Stimulated activated CD4-positive, alpha-beta T cell treated with anti-CD3 and anti-CD28 coated beads, Interleukin-1b, Interleukin-23, amount 100 ng/mL, for 1 hour (primary cell): Measurements from ENCODE around the gene AUTS2.

Source experiments
- DNase-seq, 2 donors: peaks; one replicate each; pipeline ENCODE4 v3.0.0-alpha.2; 2020; ENCODE audit warnings: low read depth in 2 of 2

Gene AUTS2

DNA sequence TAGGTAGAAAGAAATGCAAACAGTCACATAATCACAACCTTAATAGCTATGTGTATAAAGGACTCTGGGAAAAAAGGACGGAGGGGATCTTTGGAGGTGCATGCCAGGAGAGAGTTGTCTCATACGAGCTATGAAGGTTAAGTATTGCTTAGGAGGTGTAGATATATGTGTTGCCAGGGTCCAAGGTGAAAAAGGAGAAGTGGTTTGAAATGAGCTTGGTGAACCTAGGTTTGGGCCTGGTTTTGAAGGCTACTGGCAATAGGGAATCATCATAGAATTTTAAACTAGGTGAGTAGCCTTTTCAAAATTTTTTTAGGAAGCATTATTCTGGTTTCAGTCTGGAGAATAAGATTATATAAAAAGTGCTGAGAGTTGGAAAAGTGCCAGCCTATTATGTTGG lies 336.8 kb downstream of the AUTS2 start:
- no peak for DNase-seq

- no peak for DNase-seq
These were observed 338.8 kb downstream of the AUTS2 start for GRCh38 chr7:69937097-69937496.

- no peak for DNase-seq
These were observed 341.0 kb downstream of the AUTS2 start for GRCh38 chr7:69939317-69939716.

DNA sequence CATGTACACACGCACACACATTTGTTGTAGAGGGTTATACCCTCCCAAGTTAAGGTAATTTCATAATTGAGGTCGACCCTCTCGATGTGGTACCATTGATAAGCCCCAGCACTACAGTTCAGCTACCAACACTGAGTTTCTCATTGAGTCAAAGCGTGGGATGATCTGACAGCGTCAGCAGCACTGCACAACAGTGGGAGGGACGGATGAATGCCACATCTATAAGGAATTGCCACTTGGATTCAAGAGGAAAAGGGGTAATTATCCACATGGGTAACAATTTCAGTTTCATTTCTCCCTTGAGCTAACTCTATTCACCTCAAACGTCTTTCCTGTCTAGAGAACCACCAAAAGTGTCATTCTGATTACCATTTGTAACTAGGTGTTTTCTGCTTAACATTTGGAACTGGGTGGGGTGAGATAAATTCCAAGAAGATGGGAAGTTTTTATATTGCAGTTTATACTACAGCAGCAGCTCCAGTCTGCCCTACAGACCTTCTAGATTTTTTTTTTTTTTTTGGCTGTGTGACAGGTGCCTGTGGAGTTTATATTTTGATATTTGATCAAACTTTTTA lies 342.9 kb downstream of the AUTS2 start:
- DNase-seq: no peak

GRCh38 chr7:69942573-69942972 lies 344.3 kb downstream of the AUTS2 start:
- no peak for DNase-seq

- DNase-seq: no peak
These were observed 348.6 kb downstream of the AUTS2 start for GRCh38 chr7:69946901-69947300.

- DNase-seq: no peak
These were observed 349.7 kb downstream of the AUTS2 start for GRCh38 chr7:69947998-69948397.

DNA sequence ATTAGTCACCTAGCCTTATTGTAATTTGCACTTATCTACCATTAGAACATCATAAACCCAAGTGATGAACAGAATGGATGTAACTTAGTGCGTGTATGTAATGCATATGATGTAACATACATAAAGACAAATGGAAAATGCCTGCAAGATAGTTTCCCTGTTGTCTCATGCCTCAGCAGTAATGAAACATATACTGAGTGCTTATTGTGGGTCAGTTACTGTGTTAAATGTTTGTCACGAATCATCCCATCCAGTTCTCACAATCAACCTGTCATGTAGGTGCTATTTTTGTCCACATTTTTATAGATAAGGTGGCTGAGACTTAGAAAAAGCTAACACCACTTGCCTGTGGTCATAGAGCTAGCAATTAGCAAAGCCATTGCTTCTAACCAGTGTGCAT lies 350.8 kb downstream of the AUTS2 start:
- no peak for DNase-seq

GRCh38 chr7:69951458-69951857 lies 353.2 kb downstream of the AUTS2 start:
- DNase-seq: no peak

DNA sequence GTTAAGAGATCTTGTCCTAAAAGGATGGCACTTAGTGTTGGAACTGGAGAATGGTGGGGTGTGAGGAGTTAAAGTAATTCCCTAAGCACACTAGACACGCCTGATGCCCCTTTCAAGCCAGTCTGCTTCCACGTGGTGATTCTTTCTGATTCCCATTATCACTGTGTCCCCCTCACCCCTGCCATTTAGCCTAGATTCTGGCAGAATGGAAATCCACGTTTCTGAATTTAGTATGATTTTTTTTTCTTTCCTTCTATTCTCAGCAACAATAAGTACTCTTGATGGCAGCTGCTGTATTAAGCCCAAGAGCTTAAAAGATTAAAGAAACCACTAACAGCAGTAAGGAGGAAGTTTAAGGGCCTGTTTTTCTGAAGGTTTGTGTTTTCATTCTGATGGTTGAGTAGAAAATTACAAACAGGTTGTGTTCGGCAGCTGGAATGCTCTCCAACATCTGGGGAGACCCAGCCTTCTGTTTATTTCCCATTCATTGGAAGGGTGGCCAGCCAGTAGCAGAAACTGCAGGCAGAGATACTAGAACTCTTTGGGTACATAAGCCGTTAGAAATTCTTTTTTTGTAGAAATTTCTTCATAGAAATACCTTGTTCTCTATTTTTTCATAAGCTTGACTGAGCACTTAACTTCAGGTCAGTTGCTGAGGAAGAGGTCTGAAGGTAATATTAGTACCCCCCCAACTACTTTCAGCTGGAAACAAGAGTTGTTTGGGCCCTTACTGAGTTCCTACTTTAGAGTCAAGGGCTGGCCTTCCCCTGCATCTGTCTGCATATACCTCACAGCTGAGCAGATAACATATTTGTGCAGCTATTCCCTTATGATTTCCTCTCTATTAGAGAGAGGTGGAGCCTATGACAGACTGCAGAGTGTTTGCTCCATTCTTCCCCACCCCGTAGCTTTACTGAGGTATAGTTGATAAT lies 355.1 kb downstream of the AUTS2 start:
- DNase-seq: no peak

DNA sequence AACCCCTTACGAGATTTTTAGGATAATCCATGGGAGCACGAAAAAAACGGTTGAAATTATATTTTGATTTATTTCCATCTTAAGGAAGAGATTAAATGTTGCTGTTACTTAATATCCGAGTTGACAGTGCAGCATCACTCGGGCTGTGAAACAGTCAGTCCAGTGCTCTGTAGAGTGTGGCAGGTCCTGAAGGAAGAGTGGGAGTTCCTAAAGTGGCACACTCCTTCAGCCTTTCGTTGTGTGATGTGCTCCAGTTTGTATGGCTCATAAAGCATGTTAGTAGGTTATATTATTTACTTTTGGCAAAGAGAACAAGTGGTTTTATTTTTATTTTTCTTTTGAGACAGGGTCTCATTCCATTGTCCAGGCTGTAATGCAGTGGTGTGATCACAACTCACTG lies 358.3 kb downstream of the AUTS2 start:
- DNase-seq: no peak

DNA sequence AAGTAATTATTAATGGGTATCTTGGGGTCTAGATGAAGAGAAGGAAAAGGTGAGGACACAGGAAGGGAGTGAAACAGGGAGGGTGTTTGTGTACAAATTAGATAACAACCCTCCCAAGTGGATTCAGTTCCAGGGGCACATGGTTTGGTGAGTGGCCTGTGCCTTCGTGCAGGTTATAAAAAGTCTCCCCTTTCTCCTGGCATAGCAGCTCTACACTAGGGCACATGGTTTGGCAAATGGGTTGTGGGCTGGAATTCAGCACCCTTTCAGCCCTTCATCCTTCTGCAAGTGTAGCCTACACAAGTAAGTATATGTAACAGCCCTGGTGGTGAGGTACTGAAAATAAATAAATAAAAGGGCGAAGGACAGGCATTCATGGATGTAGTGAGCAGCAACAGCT lies 359.4 kb downstream of the AUTS2 start:
- no peak for DNase-seq

DNA sequence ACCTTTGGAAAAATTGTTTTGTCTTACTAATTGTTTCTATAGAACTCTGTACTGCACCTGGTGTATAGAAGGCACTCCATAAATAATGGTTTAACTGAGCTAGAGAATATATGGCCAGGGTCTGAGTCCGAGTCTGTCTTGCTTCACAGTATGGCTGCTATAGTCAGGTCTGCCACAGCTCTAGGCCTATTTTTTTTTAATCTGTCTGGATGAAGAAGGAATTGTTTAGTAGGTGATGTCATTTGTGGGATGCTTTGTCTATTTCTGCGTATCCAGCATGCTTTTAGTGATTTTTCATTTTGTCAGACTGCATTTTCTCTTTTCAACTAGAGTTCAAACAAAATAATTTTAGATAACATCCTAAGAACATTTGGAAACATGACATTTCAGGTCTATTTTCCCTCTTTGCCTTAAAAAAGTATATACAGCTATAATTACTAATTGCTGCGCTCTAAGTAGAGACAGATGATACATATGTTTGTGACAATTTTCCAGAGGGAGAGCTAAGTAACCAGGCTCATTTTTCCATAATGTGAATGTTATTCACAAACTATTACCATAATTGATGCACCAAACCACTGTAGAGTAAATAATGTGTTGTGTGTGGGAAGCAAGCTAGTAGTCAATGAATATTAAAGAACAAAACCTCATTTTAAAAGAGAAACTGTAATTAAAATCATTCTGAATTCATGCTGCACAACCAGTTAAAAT lies 361.7 kb downstream of the AUTS2 start:
- no peak for DNase-seq

DNA sequence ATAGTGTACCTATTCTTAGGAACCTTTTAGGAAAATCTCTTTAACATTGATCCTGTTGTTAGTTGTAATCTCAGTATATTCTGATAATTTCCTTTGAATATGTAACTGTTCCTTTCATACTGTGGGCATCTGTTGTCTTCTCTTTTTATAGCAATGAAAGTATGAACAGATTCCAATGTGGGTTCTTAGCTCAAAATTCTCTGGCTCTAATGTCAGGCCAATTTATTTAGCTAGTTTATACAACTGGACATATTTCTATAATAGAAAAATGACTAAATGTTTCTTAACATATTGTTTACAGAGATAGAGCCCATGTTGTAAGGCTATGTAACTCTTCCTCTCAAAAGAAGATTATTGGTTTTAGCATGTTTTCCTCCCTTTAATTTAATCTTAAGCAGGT lies 363.2 kb downstream of the AUTS2 start:
- no peak for DNase-seq

DNA sequence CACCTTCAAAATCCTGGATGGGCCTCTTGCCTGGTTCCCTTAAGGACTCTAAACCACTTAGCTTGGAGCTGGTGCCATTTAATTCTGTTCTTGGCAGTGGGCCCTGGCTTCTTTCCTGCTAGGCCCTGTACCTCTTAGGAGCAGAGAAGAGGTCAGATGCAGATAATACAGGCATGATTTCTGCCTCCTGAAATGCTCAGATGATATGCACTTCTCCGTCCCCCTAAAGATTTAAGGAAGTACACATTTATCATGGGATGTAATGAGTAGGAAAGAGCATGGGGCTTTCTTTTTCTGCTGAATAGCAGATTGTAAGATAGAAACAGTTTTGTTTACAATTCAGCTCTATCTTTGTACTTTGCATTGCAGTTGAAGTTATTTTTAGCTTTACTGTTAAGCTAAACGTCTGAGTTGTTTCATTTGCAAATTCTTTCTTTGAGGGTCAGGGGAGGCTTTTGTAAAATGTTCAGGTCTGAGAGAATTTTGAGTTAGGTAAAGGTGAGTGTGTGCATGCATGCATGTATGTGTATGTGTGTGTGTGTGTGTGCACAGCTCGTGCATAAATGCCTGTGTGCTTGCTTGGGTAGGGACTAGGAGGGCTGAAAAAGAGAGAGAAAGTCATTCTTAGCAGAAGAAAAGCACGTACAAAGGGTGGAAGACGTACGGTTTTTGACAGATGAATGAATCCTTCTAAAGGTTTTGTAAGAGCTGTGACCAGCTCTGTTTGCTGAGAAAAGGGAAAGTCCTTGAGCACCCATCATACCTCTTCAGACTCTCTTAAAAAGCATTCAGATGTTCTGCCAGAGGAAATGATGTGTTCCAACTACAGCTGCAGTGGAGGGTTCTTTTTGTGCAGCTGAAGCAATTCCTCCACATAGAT lies 364.2 kb downstream of the AUTS2 start:
- DNase-seq: no peak

GRCh38 chr7:69963393-69963792 lies 365.1 kb downstream of the AUTS2 start:
- DNase-seq: no peak

DNA sequence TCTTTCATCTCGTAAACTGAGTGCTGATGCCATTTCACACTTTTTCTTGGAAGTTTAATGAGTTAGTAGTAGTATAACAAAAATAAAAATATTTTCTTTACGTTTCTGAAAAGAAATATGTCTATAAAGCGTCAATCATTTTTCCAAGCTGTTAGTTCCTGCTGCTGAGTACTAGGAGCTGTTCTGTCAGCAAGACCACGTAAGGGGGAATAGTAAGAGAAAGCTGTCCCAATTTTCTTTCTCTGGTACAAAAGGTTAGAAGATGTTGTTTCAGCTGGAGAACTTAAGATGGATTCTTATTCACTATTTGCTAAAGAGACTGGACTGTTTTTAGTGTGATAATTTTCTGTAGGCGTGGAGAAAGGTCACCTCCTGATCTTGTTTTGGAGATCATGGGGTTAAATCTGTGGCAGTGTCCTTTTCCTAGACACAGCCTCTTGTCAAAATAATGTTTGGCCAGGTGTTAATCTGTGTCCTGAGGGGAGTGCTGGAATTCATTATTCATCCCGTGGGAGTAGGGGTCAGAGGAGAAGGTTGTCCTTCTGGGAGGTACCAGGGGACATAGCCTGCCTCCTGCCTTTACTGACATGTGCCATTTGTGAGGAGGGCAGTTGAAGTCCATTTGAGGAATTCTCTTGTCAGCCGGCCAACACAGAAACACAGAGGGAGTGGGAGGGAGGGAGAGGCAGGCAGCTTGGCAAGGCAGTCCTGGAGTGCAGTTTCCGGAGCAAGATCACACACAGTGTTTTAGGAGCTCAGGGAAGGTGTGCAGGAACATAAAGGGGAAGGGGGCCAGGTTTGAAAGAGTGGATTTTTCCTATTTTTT lies 368.7 kb downstream of the AUTS2 start:
- DNase-seq: no peak

GRCh38 chr7:69967689-69968450 lies 369.6 kb downstream of the AUTS2 start:
- no peak for DNase-seq

- no peak for DNase-seq
These were observed 370.8 kb downstream of the AUTS2 start for GRCh38 chr7:69968969-69969556.

- DNase-seq: no peak
These were observed 383.4 kb downstream of the AUTS2 start for GRCh38 chr7:69981646-69982045.
